Skeletal muscle tissue (tissue), 4 donors: Measurements from ENCODE around the gene SPNS2. TPM values are rescaled to one million over a fixed set of nuclear protein-coding genes. Genes with fewer than 3 reads are reported as not detected.
"Not testable (repeated sequence)": the region's sequence is repeated elsewhere in the genome, so short reads cannot be mapped to it uniquely, and the experiment has no call there.

Source experiments
- H3K27ac ChIP-seq: one replicate; pipeline ENCODE4 v1.7.0; 2013; ENCODE audit warnings: mild to moderate bottlenecking, low read depth, low read length, inconsistent platforms
- H3K27me3 ChIP-seq, 3 donors: one replicate each; pipeline ENCODE4 v1.7.0; 2013; ENCODE audit warnings: low read length in 3 of 3; ENCODE audit not compliant: control insufficient read depth in 3 of 3, insufficient read depth in 3 of 3
- H3K36me3 ChIP-seq, 3 donors: one replicate each; pipeline ENCODE4 v1.7.0; 2013; ENCODE audit warnings: low read length in 3 of 3; ENCODE audit not compliant: control insufficient read depth in 3 of 3, insufficient read depth in 3 of 3
- H3K4me1 ChIP-seq, 3 donors: one replicate each; pipeline ENCODE4 v1.7.0; 2013; ENCODE audit warnings: low read length in 3 of 3, mild to moderate bottlenecking in 3 of 3; ENCODE audit not compliant: control insufficient read depth in 3 of 3, insufficient read depth in 3 of 3
- H3K4me3 ChIP-seq, 3 donors: one replicate each; pipeline ENCODE4 v1.7.0; 2013; ENCODE audit warnings: low read length in 3 of 3
- H3K9ac ChIP-seq, 3 donors: one replicate each; pipeline ENCODE4 v1.7.0; 2013; ENCODE audit warnings: low read length in 3 of 3, mild to moderate bottlenecking in 3 of 3, moderate library complexity in 2 of 3, low read depth in 1 of 3
- H3K9me3 ChIP-seq, 3 donors: one replicate each; pipeline ENCODE4 v1.7.0; 2013; ENCODE audit warnings: low read length in 3 of 3; ENCODE audit not compliant: control insufficient read depth in 3 of 3
- total RNA-seq: library from RNA; depleted of rRNA; stranded (reverse); fragments of >200 nt; gene quantifications from one replicate; pipeline ENCODE4 v1.2.3, GENCODE V29; 2014
- donor health status: Osteomylitis.

Gene SPNS2
- total RNA-seq, 1 donor from 2014 or later, result 2.6 TPM

- Histone ChIP-seq H3K4me3 (no peak overlapping the region), H3K9me3 (no peaks in the 10 kb centered on the region), H3K9ac (peak overlapping the region in 1 of 3 donors; percentile 76), H3K27ac (no peak overlapping the region), H3K36me3 (no peaks in the 10 kb centered on the region), H3K27me3 (peaks cover 0 to 7% (median 0%) of the 10 kb centered on the region in 3 donors), H3K4me1 (peaks cover 16 to 41% (median 37%) of the 10 kb centered on the region in 3 donors)
Observed at GRCh38 chr17:4576729-4577322, 78.1 kb downstream of the SPNS2 start.

GRCh38 chr17:4577386-4577993, 78.8 kb downstream of the SPNS2 start:
- no peak overlapping the region for H3K27ac ChIP-seq
- no peaks in the 10 kb centered on the region for H3K36me3 ChIP-seq
- H3K9me3 ChIP-seq, result no peaks in the 10 kb centered on the region
- peak overlapping the region in 1 of 3 donors; percentile 76 for H3K9ac ChIP-seq
- no peak overlapping the region for H3K4me3 ChIP-seq
- peaks cover 16 to 44% (median 41%) of the 10 kb centered on the region in 3 donors for H3K4me1 ChIP-seq
- H3K27me3 ChIP-seq, result peaks cover 0 to 14% (median 0%) of the 10 kb centered on the region in 3 donors

GRCh38 chr17:4578349-4578748, 79.7 kb downstream of the SPNS2 start:
- not testable (repeated sequence) for H3K9ac ChIP-seq, H3K27ac ChIP-seq, H3K4me3 ChIP-seq, H3K9me3 ChIP-seq, H3K36me3 ChIP-seq
- Histone ChIP-seq H3K4me1 (peaks cover 22 to 49% (median 47%) of the 10 kb centered on the region in 3 donors), H3K27me3 (peaks cover 0 to 21% (median 6%) of the 10 kb centered on the region in 3 donors)

- Histone ChIP-seq H3K36me3 (no peaks in the 10 kb centered on the region), H3K4me3 (no peak overlapping the region), H3K27me3 (peaks cover 0 to 30% (median 10%) of the 10 kb centered on the region in 3 donors), H3K9me3 (no peaks in the 10 kb centered on the region), H3K4me1 (peaks cover 18 to 44% (median 42%) of the 10 kb centered on the region in 3 donors), H3K9ac (no peak overlapping the region), H3K27ac (no peak overlapping the region)
Observed at GRCh38 chr17:4579678-4580077, 81.0 kb downstream of the SPNS2 start.

DNA sequence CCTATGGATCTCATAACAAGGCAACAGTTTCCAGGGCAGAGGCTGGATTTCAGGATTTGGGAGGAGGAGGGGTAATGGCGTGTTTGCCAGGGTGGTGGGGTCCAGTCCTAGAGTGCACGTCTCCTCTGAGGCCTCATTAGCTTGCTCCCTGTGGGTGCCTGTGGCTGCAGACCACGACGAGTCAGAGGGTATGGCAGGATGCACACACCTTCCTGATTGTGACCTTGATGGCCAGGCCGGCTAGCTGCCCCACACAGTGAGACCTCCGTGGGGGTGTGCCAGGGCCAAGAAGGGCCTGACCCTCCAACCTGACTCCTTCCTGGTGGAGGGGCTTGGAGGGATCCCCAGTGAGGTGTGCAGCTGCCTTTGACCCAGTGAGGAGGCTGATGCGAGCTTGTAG, 81.6 kb downstream of the SPNS2 start:
- Histone ChIP-seq H3K27ac (no peak overlapping the region), H3K4me1 (peaks cover 15 to 42% (median 41%) of the 10 kb centered on the region in 3 donors), H3K36me3 (no peaks in the 10 kb centered on the region), H3K27me3 (peaks cover 0 to 30% (median 10%) of the 10 kb centered on the region in 3 donors), H3K9me3 (no peaks in the 10 kb centered on the region), H3K4me3 (no peak overlapping the region), H3K9ac (no peak overlapping the region)

GRCh38 chr17:4582101-4582501, 83.4 kb downstream of the SPNS2 start:
- Histone ChIP-seq H3K4me1 (peaks cover 19 to 43% (median 42%) of the 10 kb centered on the region in 3 donors), H3K27ac (no peak overlapping the region), H3K36me3 (no peaks in the 10 kb centered on the region), H3K27me3 (peaks cover 0 to 32% (median 10%) of the 10 kb centered on the region in 3 donors), H3K9ac (no peak overlapping the region), H3K4me3 (no peak overlapping the region), H3K9me3 (no peaks in the 10 kb centered on the region)

DNA sequence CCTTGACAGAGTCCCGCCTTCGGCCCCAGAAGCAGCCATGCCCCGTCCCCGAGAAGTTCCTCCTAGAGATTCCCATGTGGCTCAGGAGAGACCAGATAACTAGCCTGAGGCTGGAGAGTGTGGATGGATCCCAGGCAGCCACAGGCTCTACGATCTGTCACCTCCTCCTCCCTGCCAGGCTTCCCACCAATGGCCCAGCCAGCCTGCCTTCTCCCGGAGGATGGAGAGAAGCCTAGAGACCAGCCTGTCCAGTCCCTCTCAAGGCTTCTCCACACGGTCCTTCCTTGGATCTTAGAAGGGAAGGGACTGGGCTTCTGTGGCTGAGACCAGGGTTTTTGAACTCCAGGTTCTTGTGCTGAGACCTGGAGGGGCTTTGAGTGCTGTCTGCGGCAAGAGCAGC, 84.0 kb downstream of the SPNS2 start:
- H3K9me3 ChIP-seq, result no peaks in the 10 kb centered on the region
- H3K4me3 ChIP-seq, result no peak overlapping the region
- H3K9ac ChIP-seq, result no peak overlapping the region
- H3K4me1 ChIP-seq, result peaks cover 25 to 49% (median 43%) of the 10 kb centered on the region in 3 donors
- H3K36me3 ChIP-seq, result no peaks in the 10 kb centered on the region
- H3K27ac ChIP-seq, result no peak overlapping the region
- H3K27me3 ChIP-seq, result peaks cover 0 to 32% (median 10%) of the 10 kb centered on the region in 3 donors

GRCh38 chr17:4583206-4583605, 84.5 kb downstream of the SPNS2 start:
- H3K27ac ChIP-seq, result peak overlapping the region; percentile 91
- peak overlapping the region; percentile 68 to 94 (median 91) for H3K9ac ChIP-seq
- H3K27me3 ChIP-seq, result peaks cover 0 to 32% (median 10%) of the 10 kb centered on the region in 3 donors
- H3K4me3 ChIP-seq, result peak overlapping the region in 2 of 3 donors; percentile 67 to 85
- no peaks in the 10 kb centered on the region for H3K36me3 ChIP-seq
- H3K4me1 ChIP-seq, result peaks cover 30 to 54% (median 48%) of the 10 kb centered on the region in 3 donors
- H3K9me3 ChIP-seq, result no peaks in the 10 kb centered on the region

DNA sequence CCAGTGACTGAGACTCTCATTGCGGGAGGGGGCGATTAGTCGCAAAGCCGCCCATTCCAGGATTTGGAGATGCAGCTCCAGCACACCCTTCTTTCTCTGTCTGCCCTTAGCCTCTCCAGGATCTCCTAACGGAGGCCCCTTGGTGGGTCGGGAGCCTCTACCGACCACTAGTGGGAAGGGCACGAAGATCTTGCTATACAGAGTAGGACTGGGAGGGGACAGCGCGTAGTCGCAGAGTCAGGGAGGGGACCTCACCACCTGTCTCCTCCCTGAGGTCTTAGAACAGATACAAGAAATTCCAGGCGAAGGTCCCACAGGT, 85.1 kb downstream of the SPNS2 start:
- peaks cover 35 to 59% (median 52%) of the 10 kb centered on the region in 3 donors for H3K4me1 ChIP-seq
- H3K9ac ChIP-seq, result peak overlapping the region; percentile 91 to 94 (median 91)
- peaks cover 0 to 32% (median 10%) of the 10 kb centered on the region in 3 donors for H3K27me3 ChIP-seq
- peak overlapping the region; percentile 67 to 85 (median 83) for H3K4me3 ChIP-seq
- no peaks in the 10 kb centered on the region for H3K9me3 ChIP-seq
- H3K27ac ChIP-seq, result peak overlapping the region; percentile 91
- no peaks in the 10 kb centered on the region for H3K36me3 ChIP-seq
